HG02970 (cell line): ENCODE measurements around the gene AIP.

Experiments used
- ATAC-seq: cut with Tn5 transposase; IDR thresholded peaks from one replicate; pipeline ENCODE4 v1.9.1; 2021; ENCODE audit warnings: mild to moderate bottlenecking, moderate library complexity, moderate number of reproducible peaks; ENCODE audit not compliant: unreplicated experiment, low FRiP score

The AIP gene

GRCh38 chr11:67491276-67492068, 8.6 kb downstream of the AIP start:
- no peak for ATAC-seq

- no peak for ATAC-seq
These were observed 9.4 kb downstream of the AIP start for GRCh38 chr11:67492069-67492727.

DNA sequence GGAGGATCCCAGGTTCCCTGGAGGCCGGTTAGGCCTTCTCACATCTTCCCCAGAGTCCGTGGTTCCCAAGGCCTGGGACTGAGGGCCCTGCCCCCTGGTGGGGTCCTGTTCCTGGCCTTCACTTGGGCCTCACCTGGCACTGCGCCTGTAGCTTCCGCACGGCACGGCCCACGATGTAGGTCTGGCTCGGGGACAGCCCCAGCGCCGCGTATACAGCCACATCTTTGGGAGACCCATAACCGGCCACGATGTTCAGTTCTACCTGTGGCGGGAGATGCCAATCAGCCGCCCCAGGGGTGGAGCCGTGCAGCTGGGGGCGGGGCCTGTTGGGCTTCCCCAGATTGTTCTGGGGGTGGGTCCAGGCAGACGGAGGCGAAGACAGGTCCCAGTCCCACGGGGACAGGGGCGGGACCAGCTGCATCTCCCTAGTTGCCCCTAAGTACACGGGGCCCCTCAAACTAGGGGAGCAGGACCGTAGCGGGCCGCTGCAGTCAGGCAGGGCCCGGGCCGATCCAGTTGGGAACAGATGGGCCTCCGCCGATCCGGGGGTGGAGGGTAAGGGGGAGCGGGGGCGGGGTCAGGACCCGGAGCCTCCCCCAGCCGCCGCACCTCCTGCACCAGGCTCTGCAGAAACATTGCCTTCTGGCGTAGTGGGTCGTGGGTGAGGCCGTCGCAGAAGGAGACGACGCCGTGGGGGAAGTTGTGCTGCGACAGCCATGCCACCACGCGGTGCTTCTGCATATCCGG, 10.1 kb downstream of the AIP start:
- ATAC-seq = no peak

DNA sequence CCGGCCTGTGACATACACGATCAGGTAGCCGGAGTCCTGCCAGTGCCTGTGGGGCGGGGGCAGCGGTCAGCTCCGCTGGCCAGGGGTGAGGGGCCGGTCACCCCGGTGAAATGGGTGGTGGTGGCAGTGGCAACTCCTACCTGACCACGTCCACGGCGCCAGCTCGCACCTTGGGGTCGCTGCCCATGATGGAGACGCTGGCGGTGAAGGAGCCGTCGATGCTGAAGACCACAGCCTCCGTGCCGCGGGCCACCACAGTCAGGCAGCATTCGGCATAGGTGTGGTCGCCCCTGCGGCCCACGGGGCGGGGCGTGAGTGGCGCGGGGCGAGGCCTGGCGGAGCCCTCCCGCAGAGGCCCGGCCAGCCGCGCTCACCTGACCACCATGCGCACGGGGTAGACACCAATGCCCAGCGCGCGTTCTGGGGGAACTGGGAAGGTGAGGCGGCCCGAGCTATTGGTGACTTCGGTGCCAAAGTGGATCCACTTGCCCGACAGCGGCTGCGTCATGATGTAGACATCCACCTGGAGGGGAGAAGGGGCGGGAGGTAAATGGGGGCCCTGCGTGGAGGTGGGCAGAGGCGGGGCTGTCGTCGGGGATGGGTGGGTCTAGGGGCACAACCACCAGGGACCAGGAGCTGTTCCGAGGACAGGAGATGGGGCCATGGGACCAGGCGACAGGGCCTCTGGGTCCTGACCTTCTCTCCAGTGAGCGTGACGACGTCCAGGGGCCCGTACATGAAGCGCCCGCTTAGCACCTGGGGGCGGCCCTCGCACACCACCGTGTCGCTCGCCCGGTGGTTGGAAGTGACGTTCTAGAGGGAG, 10.9 kb downstream of the AIP start:
- no peak for ATAC-seq

DNA sequence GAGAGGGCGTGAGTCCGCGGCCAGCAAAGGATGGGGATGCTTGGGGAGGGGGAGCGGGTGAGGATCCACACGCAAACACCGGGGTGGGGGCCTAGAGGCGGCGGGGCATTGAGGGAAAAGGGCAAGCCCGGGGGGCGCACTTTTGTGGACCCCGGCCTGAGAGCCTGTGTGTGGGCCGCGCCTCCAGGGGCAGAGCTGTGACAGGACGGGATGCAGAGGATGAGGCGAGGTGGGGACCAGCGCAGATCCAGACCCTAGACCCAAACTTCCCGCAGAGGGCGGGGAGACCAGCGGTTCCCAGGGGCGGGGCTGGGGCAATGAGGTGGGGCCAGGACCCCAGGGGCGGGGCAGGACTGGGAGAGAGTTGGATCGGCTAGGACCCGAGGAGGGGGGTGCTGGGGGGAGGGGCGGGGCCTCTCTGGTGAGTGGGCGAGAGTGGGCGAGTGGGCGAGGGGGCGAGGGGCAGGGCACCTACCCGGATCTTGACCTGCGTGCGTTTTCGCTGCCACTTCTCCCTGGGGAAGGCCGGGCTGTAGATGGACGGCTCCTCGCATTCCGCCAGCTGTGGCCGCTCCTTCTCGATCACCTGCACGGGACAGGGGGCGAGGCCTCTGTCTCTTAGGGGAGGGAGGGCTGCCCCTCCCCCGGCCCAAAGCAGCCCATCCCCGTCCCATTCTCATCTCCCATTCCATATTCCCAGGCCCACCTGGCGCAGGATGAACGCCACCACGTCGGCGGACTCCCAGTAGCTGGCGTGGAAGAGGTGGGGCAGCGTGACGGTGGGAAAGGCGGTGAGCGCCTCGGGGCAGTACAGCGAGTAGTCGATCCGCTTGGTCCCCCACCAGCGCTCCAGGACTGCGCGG, 11.8 kb downstream of the AIP start:
- ATAC-seq = no peak

GRCh38 chr11:67495234-67496005, 12.6 kb downstream of the AIP start:
- ATAC-seq = no peak

- ATAC-seq = no peak
These were observed 13.3 kb downstream of the AIP start for GRCh38 chr11:67496113-67496512.

GRCh38 chr11:67497656-67498291, 14.9 kb downstream of the AIP start:
- ATAC-seq = no peak

DNA sequence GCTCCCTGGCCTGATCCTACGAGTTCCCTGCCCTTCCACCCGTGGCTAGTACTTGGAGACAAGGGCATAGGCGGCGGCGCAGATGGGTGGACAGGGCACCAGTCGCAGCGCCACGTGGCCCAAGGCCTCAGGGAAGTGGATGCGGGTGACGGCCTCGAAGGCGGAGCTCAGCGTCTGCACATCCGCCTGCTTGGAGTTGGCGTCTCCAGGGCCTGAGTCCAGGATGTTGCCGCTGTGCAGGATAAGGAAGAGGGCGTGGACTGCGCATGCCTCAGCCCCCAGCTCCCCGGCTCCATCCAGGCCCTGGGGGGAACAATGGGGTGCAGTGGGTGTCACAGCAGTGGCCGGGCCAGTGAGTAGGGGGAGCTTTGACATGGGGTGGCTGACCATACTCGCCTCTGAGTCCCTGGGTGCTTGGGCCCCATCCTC, 15.7 kb downstream of the AIP start:
- no peak for ATAC-seq

GRCh38 chr11:67499808-67500483, 17.1 kb downstream of the AIP start:
- ATAC-seq = no peak

DNA sequence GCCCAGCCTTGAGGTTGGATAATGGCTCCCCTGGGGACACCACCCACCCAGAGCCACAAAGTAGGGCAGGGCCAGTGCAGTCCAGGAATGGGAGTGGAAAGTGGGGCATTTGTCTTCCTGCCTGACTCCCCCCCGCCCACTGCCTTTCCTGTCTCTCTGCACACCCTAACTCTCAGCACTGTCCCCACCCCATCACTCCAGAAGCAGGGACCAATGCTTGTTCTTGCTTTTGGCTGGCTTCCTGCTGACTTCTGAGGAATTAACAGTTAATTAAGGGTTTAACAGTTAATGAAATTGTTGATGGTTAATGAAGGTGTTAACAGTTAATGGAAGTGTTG, 17.6 kb downstream of the AIP start:
- no peak for ATAC-seq

- ATAC-seq = no peak
These were observed 18.2 kb downstream of the AIP start for GRCh38 chr11:67500831-67501715.

GRCh38 chr11:67501854-67502253, 19.0 kb downstream of the AIP start:
- no peak for ATAC-seq

DNA sequence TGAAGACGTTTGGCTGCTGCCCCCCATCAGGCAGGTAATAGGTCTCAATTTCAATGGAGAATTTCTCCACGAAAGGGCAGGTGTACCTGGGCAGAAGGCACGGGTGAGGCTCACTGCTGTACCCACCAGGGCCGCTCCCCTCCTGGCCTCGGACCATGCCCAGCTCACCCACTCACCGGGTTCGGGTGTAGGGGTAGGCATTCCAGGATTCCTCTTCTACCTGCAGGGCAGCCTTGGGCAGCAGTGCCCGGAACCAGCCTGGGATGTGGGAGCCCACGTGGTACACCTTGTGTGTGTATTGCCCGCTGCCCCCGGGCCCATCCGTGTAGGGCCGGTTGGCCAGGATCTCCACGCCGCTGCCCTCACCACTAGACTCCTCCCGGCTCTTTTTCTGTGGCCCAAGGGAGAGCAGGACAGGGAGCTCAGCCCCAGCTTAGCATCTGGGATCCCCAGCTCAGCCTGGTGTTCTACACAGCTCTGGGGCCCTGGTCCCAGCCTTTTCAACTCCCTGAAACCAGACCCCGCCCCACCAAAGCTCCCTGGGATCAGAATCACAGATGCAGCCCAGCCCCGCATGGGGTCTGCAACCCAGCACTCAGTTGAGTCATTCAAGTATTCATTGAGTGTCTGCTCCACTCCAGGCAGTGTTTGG, 19.6 kb downstream of the AIP start:
- no peak for ATAC-seq

GRCh38 chr11:67503119-67504004, 20.5 kb downstream of the AIP start:
- ATAC-seq = no peak
